ENCODE data around the gene EPS8L2.

The EPS8L2 gene

GRCh38 chr11:660681-661444 is 45.2 kb upstream of the EPS8L2 start:
- H3K4me3 ChIP-seq (ENCODE audit: low read depth, low read length) = no peak overlapping the region
- no peak for TF ChIP-seq CTCF (IDR thresholded peaks at IDR 0.05; ENCODE audit: low read depth, low read length)

GRCh38 chr11:662689-663274 is 43.2 kb upstream of the EPS8L2 start:
- H3K4me3 ChIP-seq (ENCODE audit: low read depth, low read length) = no peak overlapping the region
- TF ChIP-seq CTCF (IDR thresholded peaks at IDR 0.05; ENCODE audit: low read depth, low read length) = peak; percentile 56

GRCh38 chr11:665062-665703 is 40.8 kb upstream of the EPS8L2 start:
- TF ChIP-seq CTCF (IDR thresholded peaks at IDR 0.05; ENCODE audit: low read depth, low read length) = no peak
- no peak overlapping the region for H3K4me3 ChIP-seq (ENCODE audit: low read depth, low read length)

- no peak overlapping the region for H3K4me3 ChIP-seq (ENCODE audit: low read depth, low read length)
- TF ChIP-seq CTCF (IDR thresholded peaks at IDR 0.05; ENCODE audit: low read depth, low read length) = no peak
Measured at GRCh38 chr11:665704-666281, 40.2 kb upstream of the EPS8L2 start.

GRCh38 chr11:673866-674265 is 32.2 kb upstream of the EPS8L2 start:
- no peak overlapping the region for H3K4me3 ChIP-seq (ENCODE audit: low read depth, low read length)
- no peak for TF ChIP-seq CTCF (IDR thresholded peaks at IDR 0.05; ENCODE audit: low read depth, low read length)

- TF ChIP-seq CTCF (IDR thresholded peaks at IDR 0.05; ENCODE audit: low read depth, low read length) = no peak
- H3K4me3 ChIP-seq (ENCODE audit: low read depth, low read length) = no peak overlapping the region
Measured at GRCh38 chr11:674406-674805, 31.6 kb upstream of the EPS8L2 start.

GRCh38 chr11:678297-678696 is 27.7 kb upstream of the EPS8L2 start:
- no peak for TF ChIP-seq CTCF (IDR thresholded peaks at IDR 0.05; ENCODE audit: low read depth, low read length)
- H3K4me3 ChIP-seq (ENCODE audit: low read depth, low read length) = no peak overlapping the region
